ENCODE results near the gene TMC6. TPM values are rescaled to one million over a fixed set of nuclear protein-coding genes. Genes with fewer than 3 reads are reported as not detected.

Gene TMC6
- total and polyA plus RNA-seq, 2 experiments from 2014 or later = 50.0 to 72.2 TPM

DNA sequence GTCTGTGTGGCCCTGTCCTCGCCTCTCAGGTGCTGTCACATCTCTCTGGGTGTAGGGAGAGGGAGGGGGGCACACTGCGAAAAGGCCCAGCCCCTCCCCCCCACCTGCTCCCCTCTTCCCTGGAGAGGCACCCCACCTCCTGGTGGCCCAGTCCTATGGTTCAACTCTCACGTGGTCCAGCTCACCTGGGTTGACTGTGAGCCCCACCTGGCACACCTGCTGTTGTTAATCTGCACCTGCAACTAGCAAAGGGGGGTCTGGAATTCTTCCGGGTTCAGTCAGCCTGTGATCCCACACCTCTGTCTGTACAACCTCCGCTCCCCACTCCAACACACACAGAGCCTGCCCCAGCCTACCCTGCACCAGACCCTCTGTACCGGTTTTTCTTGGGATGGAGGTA is 37.9 kb upstream of the TMC6 start (continued):
- TF ChIP-seq EZH2phosphoT487 (IDR thresholded peaks at IDR 0.05; ENCODE audit: unreplicated experiment) = no peak
- no peak for TF ChIP-seq POLR2AphosphoS5 (IDR thresholded peaks at IDR 0.05; ENCODE audit: low read depth)
- no peak for TF ChIP-seq STAT1 (IDR thresholded peaks at IDR 0.05; ENCODE audit: unreplicated experiment)

- peaks cover 16% of the 10 kb centered on the region for H3K27me3 Mint-ChIP-seq (ENCODE audit: insufficient read depth, low read depth, poor library complexity)
- no peak for TF ChIP-seq CREB1 (CRISPR knock-in tag; IDR thresholded peaks at IDR 0.05; ENCODE audit: low read depth)
- TF ChIP-seq STAT1 (IDR thresholded peaks at IDR 0.05; ENCODE audit: unreplicated experiment) = no peak
- TF ChIP-seq POLR2AphosphoS5 (IDR thresholded peaks at IDR 0.05; ENCODE audit: low read depth) = no peak
- no peak for TF ChIP-seq ZNF114 (CRISPR knock-in tag; IDR thresholded peaks at IDR 0.05)
- no peak for TF ChIP-seq EZH2phosphoT487 (IDR thresholded peaks at IDR 0.05; ENCODE audit: unreplicated experiment)
- TF ChIP-seq, protein P1, sequence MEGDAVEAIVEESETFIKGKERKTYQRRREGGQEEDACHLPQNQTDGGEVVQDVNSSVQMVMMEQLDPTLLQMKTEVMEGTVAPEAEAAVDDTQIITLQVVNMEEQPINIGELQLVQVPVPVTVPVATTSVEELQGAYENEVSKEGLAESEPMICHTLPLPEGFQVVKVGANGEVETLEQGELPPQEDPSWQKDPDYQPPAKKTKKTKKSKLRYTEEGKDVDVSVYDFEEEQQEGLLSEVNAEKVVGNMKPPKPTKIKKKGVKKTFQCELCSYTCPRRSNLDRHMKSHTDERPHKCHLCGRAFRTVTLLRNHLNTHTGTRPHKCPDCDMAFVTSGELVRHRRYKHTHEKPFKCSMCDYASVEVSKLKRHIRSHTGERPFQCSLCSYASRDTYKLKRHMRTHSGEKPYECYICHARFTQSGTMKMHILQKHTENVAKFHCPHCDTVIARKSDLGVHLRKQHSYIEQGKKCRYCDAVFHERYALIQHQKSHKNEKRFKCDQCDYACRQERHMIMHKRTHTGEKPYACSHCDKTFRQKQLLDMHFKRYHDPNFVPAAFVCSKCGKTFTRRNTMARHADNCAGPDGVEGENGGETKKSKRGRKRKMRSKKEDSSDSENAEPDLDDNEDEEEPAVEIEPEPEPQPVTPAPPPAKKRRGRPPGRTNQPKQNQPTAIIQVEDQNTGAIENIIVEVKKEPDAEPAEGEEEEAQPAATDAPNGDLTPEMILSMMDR (conservative IDR thresholded peaks at IDR 0.05; ENCODE audit: low read depth in 2 of 2) = no peak
- TF ChIP-seq JUNB (IDR thresholded peaks at IDR 0.05; ENCODE audit: unreplicated experiment) = no peak
- no peak for TF ChIP-seq EZH2 (IDR thresholded peaks at IDR 0.05; ENCODE audit: low read depth, unreplicated experiment)
- no peak for TF ChIP-seq ETS1 (IDR thresholded peaks at IDR 0.05)
- TF ChIP-seq ZNF331 (CRISPR knock-in tag; IDR thresholded peaks at IDR 0.05; ENCODE audit: low read depth) = no peak
- TF ChIP-seq NANOG (IDR thresholded peaks at IDR 0.05; ENCODE audit: borderline replicate concordance) = no peak
- TF ChIP-seq, protein P2, sequence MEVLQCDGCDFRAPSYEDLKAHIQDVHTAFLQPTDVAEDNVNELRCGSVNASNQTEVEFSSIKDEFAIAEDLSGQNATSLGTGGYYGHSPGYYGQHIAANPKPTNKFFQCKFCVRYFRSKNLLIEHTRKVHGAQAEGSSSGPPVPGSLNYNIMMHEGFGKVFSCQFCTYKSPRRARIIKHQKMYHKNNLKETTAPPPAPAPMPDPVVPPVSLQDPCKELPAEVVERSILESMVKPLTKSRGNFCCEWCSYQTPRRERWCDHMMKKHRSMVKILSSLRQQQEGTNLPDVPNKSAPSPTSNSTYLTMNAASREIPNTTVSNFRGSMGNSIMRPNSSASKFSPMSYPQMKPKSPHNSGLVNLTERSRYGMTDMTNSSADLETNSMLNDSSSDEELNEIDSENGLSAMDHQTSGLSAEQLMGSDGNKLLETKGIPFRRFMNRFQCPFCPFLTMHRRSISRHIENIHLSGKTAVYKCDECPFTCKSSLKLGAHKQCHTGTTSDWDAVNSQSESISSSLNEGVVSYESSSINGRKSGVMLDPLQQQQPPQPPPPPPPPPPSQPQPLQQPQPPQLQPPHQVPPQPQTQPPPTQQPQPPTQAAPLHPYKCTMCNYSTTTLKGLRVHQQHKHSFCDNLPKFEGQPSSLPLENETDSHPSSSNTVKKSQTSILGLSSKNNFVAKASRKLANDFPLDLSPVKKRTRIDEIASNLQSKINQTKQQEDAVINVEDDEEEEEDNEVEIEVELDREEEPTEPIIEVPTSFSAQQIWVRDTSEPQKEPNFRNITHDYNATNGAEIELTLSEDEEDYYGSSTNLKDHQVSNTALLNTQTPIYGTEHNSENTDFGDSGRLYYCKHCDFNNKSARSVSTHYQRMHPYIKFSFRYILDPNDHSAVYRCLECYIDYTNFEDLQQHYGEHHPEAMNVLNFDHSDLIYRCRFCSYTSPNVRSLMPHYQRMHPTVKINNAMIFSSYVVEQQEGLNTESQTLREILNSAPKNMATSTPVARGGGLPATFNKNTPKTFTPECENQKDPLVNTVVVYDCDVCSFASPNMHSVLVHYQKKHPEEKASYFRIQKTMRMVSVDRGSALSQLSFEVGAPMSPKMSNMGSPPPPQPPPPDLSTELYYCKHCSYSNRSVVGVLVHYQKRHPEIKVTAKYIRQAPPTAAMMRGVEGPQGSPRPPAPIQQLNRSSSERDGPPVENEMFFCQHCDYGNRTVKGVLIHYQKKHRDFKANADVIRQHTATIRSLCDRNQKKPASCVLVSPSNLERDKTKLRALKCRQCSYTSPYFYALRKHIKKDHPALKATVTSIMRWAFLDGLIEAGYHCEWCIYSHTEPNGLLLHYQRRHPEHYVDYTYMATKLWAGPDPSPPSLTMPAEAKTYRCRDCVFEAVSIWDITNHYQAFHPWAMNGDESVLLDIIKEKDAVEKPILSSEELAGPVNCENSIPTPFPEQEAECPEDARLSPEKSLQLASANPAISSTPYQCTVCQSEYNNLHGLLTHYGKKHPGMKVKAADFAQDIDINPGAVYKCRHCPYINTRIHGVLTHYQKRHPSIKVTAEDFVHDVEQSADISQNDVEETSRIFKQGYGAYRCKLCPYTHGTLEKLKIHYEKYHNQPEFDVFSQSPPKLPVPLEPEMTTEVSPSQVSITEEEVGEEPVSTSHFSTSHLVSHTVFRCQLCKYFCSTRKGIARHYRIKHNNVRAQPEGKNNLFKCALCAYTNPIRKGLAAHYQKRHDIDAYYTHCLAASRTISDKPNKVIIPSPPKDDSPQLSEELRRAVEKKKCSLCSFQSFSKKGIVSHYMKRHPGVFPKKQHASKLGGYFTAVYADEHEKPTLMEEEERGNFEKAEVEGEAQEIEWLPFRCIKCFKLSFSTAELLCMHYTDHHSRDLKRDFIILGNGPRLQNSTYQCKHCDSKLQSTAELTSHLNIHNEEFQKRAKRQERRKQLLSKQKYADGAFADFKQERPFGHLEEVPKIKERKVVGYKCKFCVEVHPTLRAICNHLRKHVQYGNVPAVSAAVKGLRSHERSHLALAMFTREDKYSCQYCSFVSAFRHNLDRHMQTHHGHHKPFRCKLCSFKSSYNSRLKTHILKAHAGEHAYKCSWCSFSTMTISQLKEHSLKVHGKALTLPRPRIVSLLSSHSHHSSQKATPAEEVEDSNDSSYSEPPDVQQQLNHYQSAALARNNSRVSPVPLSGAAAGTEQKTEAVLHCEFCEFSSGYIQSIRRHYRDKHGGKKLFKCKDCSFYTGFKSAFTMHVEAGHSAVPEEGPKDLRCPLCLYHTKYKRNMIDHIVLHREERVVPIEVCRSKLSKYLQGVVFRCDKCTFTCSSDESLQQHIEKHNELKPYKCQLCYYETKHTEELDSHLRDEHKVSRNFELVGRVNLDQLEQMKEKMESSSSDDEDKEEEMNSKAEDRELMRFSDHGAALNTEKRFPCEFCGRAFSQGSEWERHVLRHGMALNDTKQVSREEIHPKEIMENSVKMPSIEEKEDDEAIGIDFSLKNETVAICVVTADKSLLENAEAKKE (CRISPR knock-in tag; IDR thresholded peaks at IDR 0.05) = no peak
Measured at GRCh38 chr17:78164748-78165607, 36.4 kb upstream of the TMC6 start.

More at GRCh38 chr17:78164748-78165607, 36.4 kb upstream of the TMC6 start:
- DNase-seq (ENCODE audit: low spot score) = no peak
- H3K27me3 ChIP-seq (ENCODE audit: insufficient read depth) = no peaks in the 10 kb centered on the region
- Mint-ChIP-seq H3K4me3 (no peak overlapping the region; the same call in 2 of the 3 replicates), H3K36me3 (ENCODE audit: low read depth) (no peaks in the 10 kb centered on the region), H3K4me1 (peaks cover 5% of the 10 kb centered on the region), H3K9me3 (no peaks in the 10 kb centered on the region), H3K27ac (no peak overlapping the region)
- ATAC-seq = no peak
- H3K9me2 ChIP-seq (ENCODE audit: insufficient read depth) = no peaks in the 10 kb centered on the region
- H3K36me3 ChIP-seq (ENCODE audit: insufficient read depth) = no peaks in the 10 kb centered on the region
- H2AFZ ChIP-seq = no peak overlapping the region
- H4K20me1 ChIP-seq (replicated peaks; ENCODE audit: insufficient read depth) = no peaks in the 10 kb centered on the region; the same call in 1 of the 2 replicates
- H3K27ac ChIP-seq (ENCODE audit: low read depth) = no peak overlapping the region
- 0 out of 2 replicates have a peak, but pooled peaks cover 4% of the 10 kb centered on the region for H3F3A ChIP-seq (replicated peaks; ENCODE audit: low read depth)
- H3K79me2 ChIP-seq (replicated peaks; ENCODE audit: insufficient read depth) = no peaks in the 10 kb centered on the region
- peaks cover 5% of the 10 kb centered on the region; the same call in 1 of the 2 replicates for H3K4me1 ChIP-seq (ENCODE audit: insufficient read depth)
- H3K4me2 ChIP-seq = no peak overlapping the region
- no peak overlapping the region for H3K4me3 ChIP-seq
